GM18868 (cell line): ENCODE data around the gene TJAP1.
"Not testable (repeated sequence)": the region's sequence is repeated elsewhere in the genome, so short reads cannot be mapped to it uniquely, and the experiment has no call there.

Source experiments
- ATAC-seq: cut with Tn5 transposase; IDR thresholded peaks from one replicate; pipeline ENCODE4 v1.9.1; 2021; ENCODE audit warnings: mild to moderate bottlenecking, moderate library complexity; ENCODE audit not compliant: unreplicated experiment

TJAP1 gene

DNA sequence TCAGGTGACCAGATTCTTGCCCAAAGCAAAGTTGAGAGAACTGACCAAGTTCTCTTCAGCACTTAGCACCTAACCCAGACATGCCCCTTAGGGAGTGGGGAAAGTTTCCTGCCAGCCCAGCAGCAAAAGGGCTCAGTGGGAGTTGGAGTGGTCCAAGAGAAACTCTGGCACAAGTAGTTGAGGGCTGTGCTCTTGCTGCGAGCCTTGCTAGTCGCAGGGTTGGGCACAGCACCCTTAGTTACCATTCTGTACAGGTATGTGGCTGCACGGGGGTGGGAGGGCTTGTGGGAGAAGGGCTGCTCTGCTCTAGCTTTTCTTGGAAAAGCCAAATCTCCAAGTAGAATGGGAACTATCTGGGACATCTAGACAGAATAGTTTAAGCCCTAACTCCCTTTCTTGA, 45.9 kb downstream of the TJAP1 start:
- ATAC-seq, result no peak

DNA sequence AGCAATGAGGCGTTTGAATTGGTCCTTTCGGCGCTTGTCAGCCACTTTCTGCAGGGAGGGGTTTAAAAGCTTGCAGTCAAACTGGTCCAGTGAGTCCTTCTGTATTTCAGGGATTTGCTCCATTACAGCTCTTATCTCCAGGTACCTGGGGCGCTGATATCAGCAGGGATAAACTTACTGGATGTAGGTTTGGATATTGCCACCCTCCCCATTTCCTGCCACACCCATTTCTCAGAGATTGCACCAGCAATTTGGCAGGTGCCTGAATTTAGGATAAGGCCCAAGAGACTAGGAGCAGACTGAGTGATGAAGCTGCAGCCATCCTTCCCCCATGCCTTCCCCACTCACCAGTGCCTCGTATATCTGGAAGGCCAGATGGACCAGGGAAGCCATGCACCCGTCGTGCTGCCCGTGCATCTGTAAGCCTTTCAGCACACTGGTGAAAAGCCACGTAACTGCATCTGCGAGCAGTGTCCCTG, 47.2 kb downstream of the TJAP1 start:
- no peak for ATAC-seq

DNA sequence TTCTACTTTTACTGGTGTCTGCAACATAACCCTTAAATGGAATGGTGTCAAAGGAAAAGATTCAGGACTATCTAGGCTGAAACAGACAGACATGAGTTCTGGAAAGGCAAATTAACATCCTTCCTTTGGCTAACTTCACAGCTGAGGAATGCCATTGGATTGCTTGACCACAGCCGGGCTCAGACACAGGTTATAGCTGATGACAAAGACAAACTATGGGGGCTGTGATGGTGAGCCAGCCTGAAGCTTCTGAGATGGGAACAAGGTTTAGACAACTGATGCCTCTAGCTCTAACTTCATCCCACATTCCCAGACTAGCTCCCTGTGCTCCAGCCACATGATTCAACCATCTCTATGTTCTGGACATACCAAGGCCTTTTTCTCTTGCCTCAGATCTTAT, 54.8 kb downstream of the TJAP1 start:
- ATAC-seq, result no peak

DNA sequence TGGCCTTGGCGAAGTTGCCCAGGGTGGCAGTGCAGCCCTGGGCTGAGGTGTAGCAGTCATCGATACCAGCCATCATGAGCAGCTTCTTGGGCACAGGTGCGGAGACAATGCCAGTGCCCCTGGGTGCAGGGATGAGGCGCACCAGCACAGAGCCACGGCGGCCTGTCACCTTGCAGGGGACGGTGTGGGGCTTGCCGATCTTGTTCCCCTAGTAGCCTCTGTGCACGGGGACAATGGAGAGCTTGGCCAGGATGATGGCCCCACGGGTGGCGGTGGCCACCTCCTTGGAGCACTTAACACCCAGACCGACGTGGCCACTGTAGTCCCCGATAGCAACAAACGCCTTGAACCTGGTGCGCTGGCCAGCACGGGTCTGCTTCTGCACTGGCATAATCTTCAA, 61.6 kb downstream of the TJAP1 start:
- not testable (repeated sequence) for ATAC-seq

DNA sequence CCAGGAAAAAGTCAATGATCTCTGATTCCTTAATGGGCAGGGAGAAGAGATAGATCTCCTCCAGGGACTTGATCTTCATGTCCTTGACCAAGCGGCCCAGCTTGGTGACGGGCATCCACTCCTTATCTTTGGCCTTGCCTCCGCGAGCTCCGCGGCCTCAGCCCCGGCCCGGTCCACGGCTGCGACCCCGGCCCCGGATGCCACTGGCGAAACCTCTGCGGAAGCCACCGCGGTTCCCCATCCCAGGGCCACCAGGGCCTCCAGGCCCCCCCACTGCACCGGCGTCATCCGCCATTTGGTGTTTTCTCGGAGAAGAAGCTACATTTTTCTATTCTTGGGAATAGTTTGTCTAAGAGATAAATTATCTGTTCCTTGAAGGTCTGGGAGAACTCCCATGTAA, 62.0 kb downstream of the TJAP1 start:
- not testable (repeated sequence) for ATAC-seq

DNA sequence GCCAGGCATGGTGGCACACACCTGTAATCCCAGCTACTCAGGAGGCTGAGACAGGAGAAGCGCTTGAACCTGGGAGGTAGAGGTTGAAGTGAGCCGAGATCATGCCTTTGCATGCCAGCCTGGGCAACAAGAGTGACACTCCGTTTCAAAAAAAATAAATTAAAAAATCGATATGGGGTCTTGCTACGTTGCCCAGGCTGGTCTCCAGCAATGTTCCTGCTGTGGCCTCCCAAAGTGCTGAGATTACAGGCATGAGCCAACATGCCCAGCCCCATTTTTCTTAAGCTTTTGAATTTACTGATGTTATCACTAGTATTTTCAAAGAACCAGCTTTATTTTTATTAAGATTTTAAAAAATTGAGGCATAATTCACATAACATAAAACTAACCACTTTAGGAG, 63.1 kb downstream of the TJAP1 start:
- ATAC-seq, result no peak

DNA sequence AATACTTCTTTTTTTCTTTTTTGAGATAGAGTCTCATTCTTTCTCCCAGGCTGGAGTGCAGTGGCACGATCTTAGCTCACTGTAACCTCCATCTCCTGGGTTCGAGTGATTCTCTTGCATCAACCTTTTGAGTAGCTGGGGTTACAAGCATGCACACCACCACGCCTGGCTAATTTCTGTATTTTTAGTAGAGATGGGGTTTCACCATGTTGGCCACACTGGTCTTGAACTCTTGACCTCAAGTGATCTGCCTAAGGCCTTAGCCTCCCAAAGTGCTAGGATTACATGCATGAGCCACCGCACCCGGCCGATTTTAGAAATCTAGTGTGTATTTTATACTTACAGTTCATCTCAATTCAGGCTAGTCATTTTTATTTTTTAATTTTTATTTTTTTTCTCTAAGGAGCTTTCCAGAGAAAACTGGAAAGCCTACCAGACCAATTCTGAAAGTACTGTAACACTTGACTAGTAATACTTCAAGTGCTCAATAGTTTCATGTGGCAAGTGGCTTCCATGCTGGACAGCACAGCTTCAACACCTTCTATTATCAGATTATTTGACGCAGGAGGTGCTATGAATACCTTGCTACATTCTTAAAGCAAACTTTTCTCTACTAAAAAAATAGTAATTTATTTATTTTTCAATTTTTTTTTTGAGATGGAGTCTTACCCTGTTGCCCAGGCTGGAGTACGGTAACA, 64.6 kb downstream of the TJAP1 start:
- no peak for ATAC-seq

DNA sequence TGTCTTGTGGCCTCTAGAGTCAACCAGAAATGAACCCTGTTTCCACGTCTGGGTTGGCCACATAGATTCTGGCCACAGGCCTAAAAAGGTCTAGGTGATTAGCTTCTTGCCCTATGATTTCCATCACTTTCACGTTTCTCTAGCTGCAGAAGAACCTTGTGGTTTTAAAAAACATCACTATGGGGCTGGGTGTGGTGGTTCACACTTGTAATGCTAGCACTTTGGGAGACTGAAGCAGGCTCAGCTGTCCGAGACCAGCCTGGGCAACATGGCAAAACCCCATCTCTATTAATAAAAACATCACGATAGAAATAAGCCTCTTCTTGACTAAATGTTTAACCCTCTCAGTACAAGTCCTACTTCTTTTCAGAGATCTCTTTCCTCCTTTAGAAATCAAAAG, 67.1 kb downstream of the TJAP1 start:
- no peak for ATAC-seq

DNA sequence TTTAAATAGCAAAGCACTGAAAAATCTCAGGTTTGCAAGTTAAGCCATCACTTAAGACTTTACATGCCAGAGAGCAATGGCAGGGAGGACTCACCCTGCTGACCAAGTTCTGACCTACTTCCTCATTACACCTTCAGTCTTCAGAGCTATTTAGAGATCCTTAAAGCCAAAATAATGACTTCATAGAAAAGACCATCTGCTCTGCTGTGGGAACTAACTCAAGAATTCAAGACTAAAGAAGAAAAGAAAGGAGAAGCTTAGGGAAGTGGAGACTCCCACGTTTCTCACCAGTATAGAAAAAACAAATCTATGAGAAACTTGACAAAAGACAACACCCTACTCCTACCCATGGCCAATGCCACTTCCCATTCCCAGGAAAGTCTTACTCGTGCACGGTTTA, 69.9 kb downstream of the TJAP1 start:
- ATAC-seq, result no peak
